Testis (tissue), 2 donors: ENCODE measurements around the gene CX3CL1.

ENCODE experiments used
- CTCF ChIP-seq, 3 experiments: fragments of 450-650 bp in 2 of 3; fragments of 200-600 bp in 1 of 3; sonication (generic) in 1 of 3; IDR thresholded peaks; one replicate each; pipeline ENCODE4 v1.5.1; 2016 to 2019; ENCODE audit warnings: antibody characterized with exemption in 3 of 3, mild to moderate bottlenecking in 2 of 3, moderate library complexity in 1 of 3
- POLR2A ChIP-seq: fragments of 450-650 bp; IDR thresholded peaks from one replicate; pipeline ENCODE4 v1.6.1; 2017; ENCODE audit warnings: antibody characterized with exemption, mild to moderate bottlenecking, moderate library complexity

DNA sequence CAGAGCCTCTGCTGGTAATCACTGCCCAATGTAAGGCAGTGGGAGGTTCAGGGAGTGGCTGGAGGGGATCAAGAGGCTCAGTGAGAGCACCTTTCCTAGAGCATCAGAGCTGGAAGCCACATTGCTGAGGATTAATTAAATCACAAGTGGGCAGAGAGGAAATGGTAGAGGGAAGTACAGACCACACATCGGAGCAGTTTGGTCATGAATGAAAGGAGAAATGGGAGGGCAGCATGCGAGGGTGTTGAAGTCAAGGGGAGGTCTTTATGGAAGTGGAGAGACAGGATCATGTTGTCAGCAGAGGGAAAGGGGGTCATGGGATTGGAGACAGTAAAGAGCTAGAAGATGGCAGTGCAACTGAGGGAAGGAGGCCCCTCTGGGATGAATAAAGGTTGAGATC lies 34.6 kb downstream of the CX3CL1 start:
- no peak for TF ChIP-seq CTCF (IDR thresholded peaks at IDR 0.05)
- TF ChIP-seq POLR2A: no peak
